ENCODE measurements around the gene CAMTA1.

CAMTA1 gene

DNA sequence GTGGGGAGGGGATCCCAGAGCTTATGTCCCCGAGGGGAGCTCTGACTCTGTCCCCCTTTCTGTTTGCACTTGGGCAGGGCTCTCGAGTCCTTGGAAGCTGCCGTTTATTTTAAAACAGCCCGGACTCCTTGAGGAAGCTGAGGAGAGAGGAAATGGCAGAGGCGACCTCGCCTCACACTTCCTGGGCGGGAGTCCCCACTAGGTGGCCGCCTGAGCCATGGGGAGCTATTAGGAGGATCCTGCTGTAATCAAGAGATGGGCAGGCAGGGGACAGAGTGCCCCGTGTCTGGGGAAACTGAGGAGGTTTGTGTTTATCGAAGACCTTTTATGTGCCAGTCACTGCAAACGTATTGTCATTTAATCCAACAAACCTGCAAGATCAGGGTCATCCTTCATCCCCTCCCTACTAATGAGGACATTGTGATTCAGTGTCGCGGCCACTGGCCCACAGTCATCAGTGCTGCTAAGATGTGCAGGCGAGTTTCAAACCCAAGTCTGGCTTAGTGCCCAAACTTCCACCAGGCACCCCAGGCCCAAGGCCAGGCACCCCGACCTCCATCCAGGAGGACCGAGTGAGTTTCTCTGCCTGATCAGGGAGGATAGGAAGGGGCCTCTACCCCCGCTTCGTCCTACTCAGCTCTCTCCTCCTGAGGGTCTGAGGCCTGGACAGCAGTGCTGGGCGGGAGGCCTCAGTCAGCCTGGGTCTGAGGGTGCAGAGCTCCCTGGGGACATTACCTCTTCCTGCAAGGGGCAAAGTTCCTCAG is 669.0 kb downstream of the CAMTA1 start:
- no peak for DNase-seq (ENCODE audit: low spot score)

DNA sequence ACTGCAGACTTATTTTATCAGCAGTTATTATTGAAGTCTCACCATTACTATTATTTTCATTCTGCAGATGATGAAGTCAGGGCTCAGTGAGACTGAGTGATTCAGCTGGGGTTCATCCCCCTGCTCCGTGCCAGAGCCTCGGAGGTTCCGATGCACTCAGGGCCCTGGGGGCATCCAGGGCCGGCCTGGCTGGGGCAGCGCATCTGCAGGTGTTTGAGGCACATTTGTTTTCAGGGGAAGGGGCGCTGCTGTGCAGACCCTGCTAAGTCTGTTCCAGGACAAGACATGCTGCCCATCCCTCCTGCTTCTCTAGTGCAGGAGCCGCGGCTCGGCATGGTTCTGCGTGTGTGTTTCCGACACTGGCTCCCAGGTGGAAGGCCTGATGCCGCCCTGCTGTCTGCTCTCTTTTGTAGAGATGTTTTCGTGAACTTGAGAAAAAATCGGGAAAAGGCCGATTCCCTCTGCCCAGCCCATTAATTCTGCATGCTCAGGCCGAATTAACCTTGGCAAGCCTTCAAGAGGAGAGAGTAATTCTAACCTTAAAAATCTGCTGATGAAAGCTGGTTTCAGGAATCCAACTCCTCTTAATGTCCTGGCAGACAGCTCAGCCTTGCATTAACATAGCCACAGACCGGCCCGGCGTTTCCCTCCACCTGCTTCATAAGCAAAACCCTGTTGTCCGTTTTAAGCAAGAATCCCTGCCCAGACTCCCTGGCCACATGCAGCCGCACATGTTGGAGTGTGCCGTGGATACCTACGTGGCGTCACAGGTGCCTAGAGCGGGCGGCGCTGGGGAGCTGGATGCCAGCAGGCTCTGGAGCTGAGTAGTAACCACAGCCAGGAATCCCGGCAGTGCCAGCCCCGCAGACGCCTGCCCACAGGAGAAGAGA is 669.9 kb downstream of the CAMTA1 start:
- DNase-seq (ENCODE audit: low spot score), result no peak

DNA sequence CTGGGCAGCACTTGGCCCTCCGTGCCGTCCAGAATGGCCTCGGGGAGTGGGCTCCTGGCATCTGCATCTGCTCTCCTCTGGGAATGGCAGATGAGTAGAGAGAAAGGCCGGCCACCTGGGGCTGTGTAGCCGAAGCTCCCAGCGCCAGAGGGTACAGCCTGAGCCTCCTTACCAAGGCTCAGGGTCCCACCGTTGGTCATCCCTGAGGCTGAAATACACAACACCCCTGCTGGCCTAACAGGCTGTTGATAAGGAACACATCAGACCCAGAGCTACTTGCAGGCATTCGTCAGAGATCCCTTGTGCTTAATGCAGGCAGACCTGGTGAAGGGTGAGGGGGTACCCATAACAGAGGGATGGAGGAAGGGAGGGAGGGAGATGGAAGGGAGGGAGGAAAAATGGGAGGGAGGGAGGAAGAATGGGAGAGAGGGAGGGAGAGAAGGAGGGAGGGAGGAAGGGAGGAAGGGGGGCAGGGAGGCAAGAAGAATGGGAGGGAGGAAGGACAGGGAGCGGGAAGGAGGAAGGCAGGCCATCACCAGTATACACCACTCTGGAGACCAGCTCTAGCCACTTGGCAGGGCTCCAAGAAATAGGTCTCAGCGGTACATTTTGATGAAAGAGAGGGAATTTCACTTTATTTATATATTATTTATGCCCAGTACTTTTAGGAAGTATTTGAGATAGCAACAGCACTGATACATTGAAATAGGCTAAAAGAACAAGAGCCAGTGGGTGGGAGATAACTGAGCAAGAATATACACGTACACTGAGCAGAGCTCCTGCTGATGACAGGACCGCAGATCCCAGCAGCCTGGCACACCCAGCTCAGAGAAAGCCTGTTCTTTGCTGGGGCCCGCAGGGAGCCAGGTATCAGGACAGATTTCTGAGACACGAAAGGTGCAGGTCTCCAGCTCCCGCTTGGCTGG is 670.8 kb downstream of the CAMTA1 start:
- no peak for DNase-seq (ENCODE audit: low spot score)

DNA sequence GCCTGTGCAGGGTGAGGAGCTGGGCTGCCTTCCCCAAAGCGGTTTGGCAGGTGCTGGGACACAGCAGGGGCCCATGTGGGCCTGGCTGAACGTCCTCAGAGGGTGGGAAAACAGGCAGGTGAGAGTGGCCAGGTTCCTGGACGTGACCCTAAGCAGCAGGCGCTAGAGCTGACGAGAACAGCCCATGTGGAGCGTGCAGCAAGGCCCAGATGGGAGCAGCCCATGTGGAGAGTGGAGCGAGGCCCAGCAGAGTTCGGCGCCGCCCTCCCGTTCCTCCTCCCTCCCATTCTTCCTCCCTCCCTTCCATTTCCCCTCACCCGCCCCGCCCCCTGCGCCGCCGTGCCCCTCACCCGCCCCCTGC is 671.4 kb downstream of the CAMTA1 start:
- no peak for DNase-seq (ENCODE audit: low spot score)

DNA sequence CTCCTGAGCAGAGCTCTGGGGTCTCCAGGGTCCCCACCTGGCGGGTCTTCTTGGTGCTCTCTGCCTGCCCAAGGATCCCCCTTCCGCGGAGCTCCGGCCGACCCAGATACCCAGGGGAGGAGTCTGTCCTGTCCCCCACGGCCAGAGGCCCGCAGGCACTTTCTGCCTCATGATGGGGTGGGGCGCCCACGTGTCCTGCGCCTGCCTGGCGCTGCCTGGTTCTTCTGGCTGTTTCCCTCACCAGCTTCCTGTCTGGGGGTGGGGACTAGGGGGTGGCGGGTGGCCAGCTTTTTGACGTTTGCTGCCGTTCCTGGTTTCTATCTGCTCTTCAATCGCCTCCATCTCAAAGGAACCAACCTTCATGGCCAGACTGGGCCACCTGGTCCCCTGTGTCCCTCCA is 672.6 kb downstream of the CAMTA1 start:
- no peak for DNase-seq (ENCODE audit: low spot score)

DNA sequence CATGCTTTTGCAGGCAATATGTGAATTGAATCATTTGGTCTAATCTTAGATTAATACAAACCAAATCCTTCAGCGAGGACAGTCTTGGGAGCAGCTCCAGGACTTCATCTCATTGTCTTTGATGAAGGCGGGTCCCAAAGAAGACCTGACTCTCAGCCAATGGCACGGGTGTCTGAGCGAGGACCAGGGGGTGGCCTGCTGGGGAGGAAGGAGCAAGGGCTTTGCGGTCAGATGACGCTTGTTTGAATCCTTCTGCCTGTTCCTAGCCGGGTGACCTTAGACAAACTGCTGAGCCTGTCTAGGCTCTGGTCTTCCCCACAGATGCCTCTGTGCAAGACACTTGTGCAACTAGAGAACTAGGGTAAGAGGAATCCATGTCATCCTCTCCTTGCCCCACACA is 673.7 kb downstream of the CAMTA1 start:
- DNase-seq (ENCODE audit: low spot score), result no peak

DNA sequence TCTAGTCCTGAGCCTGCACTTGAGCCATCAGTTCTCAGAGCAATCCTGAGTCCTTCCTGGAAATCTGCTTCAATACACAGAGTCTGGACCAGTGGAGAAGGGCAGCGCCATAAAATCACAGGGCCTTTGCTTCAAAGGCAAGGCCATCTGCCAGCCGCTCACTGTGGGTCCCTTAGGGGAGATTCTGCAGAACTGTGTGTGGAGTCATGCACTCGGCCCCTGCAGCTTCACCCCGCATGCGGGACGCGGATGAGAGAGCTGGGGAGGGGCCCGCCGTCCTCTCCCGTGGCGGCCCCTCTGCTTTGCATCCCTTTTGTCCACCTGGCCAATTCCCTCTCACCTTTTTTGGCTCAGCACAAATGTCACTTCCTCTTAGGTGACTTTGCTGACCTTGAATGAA is 674.7 kb downstream of the CAMTA1 start:
- no peak for DNase-seq (ENCODE audit: low spot score)

DNA sequence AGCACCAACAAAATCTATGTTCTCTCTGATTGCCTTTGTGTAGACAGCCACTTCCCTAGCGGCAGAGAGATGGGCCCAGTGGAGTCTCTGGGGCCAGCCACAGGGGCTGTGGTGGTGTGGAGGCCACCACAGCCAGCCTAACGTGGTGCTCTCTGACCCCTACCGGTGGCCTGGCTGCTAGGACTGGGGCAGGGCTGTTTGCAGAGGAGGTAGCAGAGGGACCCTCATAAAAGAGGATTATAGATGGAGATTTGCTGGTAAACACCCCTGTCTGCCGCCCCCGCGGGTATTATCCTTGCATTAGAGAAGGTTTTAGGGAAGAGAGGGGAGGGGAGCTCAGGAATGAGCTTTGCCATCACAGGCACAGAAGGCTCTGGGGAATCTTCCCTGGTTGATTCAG is 675.6 kb downstream of the CAMTA1 start:
- DNase-seq (ENCODE audit: low spot score), result no peak

DNA sequence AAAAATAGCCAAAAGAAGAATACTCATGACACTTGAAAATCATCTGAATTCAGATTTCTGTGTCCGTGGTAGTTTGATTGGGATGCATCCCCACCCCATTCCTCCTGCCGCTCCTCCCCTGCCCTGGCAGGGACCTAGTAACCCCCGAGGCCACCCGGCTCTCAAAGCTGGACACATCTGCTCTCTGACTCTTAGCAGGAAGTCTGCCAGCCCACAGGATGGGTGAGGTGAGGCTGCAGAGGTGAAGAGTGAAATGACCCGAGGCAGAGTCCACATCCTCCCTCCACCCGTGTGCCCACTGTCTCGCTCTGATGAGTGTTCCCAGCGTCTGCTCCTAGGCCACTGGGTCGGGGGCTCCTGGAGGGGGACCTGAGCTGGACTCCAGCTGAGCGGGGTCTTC is 677.4 kb downstream of the CAMTA1 start:
- DNase-seq (ENCODE audit: low spot score), result no peak

DNA sequence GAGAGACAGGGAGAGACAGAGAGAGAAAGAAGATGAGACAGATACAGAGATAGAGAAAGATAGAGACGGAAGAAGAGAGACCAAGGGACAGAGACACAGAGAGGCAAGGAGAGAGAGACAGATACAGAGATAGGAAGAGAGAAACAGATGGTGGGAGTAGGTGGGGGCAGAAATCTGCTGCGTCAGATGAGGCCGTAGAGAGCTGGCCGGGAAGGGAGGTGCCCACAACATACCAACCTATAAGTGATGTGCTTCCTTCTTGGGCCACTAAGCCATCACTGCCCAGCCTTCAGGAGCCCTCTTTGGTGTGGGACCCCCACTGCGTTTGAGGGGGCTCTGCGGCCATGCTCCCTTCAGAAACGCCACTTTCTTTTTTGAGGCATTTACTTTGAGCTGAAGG is 678.3 kb downstream of the CAMTA1 start:
- no peak for DNase-seq (ENCODE audit: low spot score)

DNA sequence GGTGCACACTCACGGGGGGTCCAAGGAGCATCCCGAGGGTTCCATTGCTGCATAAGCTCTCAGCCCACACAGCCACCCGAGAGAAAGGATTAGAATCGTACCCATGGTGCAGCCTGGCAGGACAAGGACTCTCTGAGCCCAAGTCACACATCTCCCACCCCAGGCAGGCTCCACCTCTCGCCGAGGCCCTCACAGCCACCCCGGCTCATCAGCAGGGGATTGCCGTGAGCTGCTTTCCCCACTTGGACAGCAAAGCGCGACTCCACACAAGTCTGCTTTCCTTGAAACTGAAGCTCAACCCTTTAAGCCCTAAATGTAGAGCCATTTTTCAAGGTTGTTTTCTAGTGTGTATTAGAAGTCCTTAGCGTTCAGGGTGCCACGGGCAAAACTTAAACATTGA is 679.5 kb downstream of the CAMTA1 start:
- DNase-seq (ENCODE audit: low spot score), result no peak

DNA sequence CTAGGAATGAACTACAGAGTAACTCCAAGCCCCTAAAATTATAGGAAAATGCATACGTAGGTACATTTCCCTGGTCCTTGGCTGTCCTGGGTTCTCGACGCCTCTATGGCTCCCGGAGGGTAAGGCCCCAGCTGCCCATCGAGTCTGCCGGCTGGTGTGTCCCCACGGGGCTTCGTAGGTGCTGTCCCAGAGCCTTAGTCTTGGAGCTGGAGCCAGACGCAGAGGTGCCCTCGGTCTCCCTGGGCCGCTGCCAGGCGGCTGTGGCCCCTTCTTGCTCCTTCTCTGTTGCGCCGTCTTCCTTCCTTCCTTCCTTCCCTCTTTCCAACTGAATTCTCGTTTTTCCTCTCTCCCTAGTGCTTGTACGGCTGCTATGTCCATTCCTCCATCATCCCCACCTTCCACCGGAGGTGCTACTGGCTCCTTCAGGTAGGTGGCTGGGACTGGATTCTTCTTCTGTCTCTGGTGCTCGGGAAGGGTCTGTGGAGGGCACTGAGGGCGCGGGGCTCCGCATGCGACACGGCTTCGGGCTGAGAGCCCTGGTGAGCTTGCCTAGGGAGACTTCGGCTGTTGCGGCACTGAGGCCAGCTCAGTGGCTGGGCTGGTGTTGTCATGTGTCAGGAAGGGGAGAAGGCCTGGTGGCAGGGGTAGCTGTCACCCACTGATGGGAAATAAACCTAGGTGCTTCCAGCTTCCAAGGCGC is 682.4 kb downstream of the CAMTA1 start:
- DNase-seq (ENCODE audit: low spot score), result no peak

DNA sequence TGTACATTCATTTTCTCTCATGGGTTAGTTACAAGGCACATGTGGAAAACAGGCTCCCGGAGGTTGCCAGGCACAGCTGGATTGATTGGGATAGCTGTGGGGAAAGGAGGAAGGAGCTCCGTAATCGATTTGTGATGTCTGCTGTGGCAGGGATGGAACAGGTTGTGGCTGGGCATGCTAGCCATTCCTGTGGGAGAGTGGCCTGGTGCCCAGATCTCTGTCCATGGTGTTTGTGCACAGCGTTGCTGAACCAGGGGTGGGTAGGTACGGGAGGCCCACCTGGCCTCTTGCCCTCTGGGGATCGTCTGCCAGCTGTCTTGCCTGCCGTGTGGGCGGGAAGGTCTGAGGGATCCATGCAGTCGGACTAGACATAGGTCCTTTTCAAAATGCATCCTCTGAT is 683.0 kb downstream of the CAMTA1 start:
- no peak for DNase-seq (ENCODE audit: low spot score)

DNA sequence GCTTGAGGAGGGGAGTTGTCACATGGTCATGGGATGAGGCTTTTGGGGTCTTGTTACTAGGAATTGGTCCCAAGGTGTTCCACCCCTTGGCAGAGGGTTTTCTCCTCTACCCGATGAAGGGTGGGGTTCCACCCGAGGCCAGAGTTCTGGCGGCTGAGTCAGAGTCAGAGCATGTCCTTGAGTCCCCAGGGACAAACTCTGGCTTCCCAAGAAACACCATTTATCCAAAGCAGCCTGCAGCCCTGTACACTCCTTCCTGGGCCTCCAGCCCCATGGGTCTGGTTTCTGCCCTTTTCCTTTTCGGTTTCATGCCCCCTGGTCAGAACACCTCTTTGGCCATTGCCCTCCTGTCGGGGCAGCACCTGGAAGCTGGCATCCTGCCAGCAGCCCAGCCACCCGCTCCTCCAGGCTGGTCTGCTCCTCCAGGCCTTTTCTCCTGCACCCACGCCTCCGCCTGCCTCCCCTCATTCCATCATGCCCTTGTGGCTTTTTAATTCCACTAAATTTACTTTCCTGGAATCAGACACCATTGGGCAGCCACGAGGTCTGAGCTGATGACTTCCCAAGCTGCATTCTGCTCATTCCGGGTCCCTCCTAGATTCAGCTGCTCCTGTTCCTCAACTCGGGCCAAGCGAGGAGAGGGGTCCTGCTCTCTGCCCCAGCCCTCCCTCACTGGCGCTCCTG is 684.1 kb downstream of the CAMTA1 start:
- peak; percentile 10 for DNase-seq (ENCODE audit: low spot score)

DNA sequence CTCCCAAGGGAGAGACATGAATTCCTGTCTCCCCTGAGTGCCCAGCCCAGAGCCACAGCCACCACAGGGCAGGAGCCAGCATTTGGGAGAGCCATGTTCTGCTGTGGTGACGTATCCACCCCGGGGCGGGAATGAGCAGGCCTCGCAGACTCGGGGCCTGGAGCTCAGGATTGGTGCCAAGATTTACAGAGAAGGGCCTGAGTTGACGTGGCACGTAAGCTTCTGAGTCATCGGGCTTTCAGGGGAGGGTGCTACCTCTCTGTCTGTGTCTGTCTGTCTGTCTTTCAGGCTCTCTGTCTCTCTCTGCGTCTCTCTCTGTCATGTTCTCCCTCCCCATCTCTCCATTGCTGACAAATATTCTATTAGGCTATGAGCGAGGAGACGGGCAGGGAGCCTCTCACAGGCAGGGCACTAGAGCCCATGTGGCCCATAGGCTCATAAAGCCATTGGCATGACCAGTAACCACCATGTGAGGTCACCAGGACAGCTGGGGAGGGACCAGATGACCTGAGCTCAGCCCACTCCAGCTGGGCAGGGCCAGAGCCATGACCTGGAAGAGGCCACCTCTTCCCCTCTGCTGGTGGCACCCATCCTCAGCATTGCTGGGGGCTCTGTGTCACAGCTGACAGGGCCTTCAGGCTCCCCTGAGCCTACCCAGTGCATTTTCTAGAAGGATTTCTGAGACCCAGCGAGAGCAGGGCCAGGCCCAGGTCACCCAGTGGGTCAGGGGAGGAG is 685.8 kb downstream of the CAMTA1 start:
- DNase-seq (ENCODE audit: low spot score), result peak; percentile 84

DNA sequence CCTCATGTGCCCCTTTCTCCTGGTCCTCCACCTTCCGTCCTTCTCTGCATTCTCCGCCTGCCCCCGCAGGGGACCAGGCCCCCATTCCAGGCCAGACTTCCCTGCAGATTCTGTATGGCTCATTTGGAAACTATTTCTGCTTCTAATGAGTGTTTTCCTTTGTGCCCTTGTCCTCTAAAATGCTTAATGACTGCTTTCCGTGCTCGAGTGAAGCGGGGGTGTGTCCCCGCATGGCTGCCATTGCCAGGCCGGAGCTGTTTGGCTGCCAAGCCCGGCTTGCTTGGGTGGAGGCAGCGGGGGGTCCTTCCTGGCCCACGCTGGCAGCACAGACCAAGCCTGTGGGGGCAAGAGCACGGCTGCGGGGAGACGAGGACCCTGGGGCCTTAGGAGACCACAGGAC is 686.6 kb downstream of the CAMTA1 start:
- peak; percentile 13 for DNase-seq (ENCODE audit: low spot score)

DNA sequence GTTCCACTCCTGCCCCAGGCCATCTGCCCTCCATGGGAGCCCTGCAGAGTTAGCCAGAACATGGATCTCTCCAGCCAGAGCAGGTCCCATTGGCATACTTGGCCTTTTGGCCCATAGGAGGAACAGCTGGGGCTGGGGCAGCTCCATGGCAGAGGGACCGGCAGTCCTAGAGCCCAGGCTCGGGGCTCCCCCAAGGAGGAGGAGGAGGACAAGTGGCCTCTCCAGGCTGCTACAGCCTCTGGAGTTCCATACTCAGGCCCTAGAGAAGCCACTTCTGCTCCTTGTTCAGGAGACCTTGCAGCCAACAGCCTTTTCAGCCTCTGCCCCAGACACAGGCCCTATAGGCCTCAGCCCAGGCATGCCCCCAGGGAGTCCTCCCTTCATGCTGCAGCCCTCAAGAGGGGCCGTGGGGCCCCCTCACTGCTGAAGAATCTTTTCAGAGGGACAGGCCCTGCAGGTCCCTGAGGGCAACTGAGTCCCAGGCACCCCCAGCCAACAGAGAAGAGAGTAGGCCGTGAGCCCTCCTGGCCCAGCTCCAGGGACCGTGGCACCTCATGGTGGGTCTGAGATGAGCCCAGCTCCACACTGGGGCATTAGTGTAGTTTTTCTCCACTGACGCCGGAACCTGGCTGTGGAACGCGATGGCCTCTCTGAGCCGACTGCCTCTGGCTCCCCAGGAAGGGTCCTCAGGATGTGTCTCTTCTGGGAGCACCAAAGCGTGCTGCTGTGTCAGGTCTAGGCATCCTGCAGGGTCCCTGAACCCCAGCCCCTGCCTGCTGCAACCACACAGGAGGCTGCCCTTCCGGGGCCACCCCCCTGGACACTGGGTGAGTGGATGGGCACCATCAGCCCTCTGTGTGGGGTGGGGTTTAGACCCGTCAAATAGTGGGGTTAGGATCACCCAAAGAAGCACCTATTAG is 688.2 kb downstream of the CAMTA1 start:
- no peak for DNase-seq (ENCODE audit: low spot score)

DNA sequence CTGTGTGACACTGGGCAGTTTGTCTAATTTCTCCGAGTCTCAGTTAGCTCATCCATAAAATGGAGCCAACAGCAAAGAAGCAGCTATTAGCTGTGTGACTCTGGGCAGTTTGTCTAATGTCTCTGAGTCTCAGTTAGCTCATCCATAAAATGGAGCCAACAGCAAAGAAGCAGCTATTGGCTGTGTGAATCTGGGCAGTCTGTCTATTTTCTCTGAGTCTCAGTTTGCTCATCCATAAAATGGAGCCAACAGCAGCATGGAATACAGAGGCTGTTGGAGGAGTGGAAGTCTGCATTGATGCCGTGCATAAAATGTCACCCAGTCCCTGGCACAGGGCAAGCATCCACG is 688.9 kb downstream of the CAMTA1 start:
- no peak for DNase-seq (ENCODE audit: low spot score)

DNA sequence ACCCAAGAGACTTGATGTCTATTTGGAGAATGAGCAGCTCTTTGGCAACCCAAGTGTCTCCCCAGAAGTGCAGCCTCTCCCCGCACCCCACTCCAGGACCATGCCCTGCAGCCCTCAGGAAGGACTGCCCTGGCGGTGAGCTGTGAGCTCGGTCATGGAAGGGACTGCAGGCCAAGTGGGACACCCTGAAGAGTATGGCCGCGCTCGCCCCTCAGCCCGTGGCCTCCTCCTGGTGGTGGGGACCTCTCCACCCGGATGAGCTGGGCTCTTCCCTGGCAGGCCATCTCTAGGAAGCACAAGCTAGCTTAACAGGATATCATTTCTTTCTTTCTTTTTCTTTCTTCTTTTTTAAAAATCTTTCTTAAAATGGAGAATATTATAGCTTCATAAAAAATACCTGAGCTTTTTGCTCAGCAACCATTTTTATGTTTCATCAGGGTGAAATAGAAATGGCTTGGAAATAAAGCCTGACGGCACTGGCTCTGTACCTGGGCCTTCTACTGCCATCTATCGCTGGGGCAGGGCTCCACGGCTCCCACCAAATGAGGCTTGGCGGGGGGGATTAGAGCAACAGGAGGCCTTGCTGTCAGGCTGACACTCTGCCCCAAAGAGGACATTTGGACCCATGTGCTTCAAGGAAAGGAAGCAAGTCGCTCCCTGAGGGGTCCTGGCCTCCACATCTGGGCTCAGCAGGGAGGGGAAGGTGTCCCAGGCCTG is 689.7 kb downstream of the CAMTA1 start:
- no peak for DNase-seq (ENCODE audit: low spot score)

Data from COLO829 (cell line).